Superior temporal gyrus (tissue), 1 donor: ENCODE measurements around the gene CCDC15.
"Not testable (repeated sequence)": the region's sequence is repeated elsewhere in the genome, so short reads cannot be mapped to it uniquely, and the experiment has no call there.

Source experiments
- DNase-seq: peaks from one replicate; pipeline ENCODE4 v3.0.0-alpha.2; 2016; ENCODE audit errors: extremely low spot score

Gene CCDC15

DNA sequence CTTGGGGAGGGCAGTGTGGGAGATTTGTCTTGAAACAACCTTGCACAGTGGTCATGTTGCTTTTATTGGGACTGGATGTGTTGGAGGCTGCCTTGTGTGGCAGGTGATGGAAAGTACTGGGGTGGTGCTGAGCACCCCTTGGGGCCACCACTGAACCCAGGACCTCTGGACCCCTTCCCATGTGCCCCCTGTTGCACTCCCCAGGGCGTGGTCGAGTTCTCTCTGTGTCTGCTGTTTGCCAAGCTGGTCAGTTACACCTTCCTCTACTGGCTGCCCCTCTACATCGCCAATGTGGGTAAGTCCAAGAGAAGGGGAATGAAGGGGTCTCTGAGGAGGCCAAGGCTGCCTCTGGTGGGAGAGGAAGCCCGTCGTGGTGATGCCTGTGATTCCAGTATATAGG is 128.0 kb downstream of the CCDC15 start:
- DNase-seq = no peak

DNA sequence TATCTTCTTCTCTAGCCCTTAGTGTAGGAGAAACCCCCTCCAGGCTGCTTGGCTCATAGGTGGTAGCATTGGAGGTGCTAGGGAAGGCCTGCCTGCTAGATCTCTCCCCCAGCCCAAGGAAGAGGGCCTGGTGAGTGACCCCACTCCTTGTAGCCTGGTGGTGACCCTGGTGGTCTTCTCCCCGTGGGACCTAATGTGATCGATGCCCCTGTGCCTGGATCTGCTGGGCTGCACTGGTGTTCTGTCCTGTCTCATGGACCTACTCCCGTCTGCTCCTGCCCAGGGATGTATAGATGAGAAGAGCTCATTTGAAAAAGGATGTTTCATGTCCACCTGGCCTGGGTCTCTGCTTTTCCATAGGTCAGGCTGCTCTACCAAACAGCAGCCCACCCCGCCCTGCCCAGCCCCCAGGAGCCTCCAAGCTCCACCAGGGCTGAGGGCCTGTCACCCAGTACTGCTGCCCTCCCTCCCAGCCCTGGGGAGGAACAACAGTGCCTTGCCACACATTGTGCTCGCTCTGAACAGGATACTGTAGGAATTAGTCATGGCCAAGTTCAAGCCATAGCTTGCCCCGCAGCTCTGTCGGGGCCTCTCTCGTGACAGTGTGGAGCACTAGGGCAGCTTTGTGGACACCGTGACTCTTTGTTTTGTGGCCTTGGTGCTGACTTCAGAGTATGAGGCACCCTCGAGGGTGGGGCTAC is 128.8 kb downstream of the CCDC15 start:
- DNase-seq = no peak

DNA sequence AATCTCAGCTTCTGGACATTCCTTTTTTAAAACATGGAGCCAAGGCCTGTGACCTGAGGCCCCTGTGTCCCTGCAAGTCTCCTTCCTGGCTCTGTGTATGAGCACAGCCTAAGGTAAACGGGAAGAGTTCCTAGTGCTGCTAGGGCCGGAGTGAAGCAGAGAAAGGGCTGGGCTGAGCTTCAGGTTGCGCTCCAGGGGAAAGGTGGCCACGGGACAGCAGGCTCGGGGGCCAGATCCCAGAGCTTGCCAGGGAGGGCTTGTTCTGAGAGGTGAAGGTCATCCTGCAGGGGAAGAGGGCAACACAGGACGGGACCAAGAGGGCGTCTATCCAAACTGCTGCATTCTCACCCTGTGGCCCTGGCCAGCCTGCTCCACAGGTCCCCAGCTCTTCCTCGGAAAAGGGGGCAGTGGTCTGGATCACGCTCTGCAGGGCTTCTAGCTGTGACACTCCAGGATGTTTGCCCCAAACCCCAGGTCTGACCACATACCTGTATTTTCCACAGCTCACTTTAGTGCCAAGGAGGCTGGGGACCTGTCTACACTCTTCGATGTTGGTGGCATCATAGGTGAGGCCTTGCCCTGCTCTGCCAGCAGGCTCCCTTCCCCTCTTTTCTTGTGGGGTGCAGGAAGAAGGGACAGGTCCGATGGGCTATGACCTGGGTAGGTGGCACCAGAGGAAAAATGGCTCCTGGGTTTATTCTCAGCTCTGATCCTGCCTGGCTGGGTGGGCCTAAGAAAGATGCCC is 129.5 kb downstream of the CCDC15 start:
- no peak for DNase-seq

DNA sequence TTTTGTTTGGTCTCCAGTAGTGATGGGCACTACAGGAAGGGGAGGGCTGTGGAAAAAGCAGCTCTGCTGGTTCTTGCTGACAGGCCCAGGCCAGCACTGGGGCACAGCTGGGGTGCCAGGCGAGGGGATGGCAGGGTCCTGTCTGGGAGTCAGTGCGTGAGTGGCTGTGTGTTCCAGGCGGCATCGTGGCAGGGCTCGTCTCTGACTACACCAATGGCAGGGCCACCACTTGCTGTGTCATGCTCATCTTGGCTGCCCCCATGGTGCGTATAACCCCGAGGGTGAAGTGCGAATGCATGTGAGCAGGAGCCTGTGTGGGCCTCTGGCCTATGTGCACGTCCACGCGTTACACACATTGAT is 130.0 kb downstream of the CCDC15 start:
- no peak for DNase-seq

DNA sequence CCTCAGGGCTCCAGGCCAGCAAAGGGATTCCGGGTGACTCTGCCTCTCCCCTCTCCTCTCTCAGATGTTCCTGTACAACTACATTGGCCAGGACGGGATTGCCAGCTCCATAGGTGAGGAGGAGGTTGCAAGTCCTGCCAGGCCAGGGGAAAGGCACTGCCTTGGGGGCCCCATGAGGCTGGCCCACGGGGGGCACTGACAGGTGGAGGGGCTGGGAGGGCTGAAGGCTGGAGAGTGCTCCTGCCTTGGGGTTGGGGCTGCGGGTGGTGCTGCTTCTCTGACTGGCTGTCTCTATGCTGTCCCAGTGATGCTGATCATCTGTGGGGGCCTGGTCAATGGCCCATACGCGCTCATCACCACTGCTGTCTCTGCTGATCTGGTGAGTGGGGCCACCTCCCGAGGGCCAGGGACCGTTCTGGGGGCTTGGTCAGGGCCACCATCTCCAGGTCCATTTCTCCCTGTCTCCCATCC is 130.8 kb downstream of the CCDC15 start:
- no peak for DNase-seq

DNA sequence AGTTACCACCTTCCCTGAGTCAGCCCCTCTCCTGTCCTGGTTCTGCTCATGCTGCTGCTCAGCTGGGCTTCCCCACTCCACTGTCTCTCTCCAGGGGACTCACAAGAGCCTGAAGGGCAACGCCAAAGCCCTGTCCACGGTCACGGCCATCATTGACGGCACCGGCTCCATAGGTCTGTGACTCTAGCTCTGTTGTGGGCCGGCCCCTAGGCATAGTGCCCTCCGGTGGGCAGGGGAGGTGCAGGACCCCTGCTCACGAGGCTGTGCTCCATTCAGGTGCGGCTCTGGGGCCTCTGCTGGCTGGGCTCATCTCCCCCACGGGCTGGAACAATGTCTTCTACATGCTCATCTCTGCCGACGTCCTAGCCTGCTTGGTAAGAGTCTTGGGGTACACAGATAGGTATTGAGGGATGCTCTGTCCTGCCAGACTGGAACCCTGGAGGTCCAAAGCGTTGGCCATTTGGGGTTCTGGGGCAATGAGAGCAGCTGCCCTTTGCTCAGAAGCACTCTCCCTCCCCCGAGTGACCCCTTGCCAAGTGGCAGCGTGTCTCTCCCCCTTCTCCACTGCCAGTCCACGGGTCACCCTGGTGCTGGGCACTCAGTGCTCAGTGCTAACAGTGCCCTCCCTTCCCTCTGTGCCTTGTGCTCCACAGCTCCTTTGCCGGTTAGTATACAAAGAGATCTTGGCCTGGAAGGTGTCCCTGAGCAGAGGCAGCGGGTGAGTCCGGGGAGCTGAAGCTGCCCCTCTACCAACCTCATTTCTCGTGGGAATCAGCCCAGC is 131.5 kb downstream of the CCDC15 start:
- no peak for DNase-seq

DNA sequence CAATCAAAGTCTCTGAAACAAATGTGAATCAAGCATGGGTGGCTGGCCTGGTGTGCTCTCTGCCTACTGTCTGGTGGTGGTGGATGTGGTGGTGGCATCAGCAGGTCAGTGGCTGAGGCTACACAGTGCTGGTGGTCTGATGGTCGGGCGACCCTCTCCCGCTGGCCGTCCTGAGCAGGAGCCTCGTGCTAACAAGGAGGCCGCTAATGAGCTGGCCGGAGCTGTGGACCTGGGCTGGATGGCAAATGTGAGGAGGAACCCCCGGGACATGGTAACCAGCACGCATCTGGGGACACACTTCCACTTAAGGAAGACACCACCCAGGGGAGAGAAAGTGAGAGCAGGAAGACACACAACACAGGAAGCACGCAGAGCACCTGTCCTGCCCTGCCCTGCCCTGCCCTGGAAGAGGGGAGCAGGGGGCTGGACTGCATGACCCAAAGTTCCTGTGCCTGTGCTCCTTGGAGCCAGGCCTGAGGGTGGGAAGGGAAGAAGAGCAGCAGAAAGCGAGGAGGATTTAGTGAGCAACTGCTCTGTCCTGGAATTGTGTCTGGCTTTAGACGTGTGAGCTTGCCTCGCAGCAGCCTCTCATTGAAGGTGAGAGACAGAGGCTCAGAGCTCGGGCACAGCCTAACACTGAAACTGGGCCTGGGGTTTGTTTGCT is 132.8 kb downstream of the CCDC15 start:
- no peak for DNase-seq

DNA sequence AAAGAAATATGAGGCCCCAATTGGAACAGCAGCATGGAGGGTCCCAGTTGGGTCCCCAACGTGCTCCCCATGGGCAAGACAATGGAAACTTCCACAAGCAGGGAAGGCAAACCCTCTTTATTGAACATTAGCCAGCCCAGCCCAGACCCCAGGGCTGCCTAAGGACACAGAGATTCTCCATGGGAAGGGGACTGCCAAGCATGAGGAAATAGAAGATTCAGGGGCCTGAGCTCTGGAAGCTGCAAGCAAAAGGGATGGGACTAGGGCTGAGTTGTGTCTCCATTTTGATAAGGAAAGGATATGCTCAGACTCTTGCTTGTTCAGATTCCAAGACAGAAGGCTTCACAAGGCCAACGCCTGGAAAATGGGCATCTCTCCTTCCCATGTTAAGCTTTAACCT is 134.1 kb downstream of the CCDC15 start:
- DNase-seq = no peak

DNA sequence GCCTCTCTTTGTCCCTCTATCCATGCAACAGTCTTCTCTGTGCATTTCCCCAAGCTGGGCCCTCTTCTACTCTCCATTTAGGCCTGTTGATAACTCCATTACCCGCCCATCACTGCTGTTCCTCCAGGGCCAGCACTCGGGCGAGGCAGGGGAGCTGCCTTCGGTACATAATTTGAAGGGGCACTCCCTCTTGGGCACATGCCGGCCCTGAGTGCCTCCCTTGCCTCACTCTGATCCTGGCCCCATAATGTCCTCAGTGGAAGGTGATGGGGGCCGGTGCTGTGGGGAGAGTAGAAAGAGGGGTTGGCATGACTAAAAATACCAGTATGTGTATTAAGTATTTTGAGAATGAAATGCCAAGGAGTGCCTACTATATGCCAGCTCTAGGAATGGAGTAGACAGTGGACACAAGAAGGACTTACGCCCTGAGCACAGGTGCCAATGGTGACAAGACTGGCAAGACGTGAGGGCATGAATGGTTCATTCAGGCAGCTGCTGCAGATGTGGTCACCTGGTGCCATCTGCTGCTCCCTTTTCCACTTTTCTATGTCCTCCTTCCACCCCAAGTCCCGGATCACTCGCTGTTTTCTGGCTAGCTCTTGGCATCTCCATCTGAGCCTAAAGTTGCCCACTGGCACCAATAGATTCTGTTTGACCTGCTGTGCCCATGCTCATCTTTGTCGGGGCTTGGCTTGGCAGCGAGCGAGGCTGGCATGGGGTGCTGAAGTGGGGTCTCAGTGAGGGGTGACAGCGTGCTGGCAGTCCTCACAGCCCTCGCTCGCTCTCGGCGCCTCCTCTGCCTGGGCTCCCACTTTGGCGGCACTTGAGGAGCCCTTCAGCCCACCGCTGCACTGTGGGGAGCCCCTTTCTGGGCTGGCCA is 134.8 kb downstream of the CCDC15 start:
- no peak for DNase-seq

DNA sequence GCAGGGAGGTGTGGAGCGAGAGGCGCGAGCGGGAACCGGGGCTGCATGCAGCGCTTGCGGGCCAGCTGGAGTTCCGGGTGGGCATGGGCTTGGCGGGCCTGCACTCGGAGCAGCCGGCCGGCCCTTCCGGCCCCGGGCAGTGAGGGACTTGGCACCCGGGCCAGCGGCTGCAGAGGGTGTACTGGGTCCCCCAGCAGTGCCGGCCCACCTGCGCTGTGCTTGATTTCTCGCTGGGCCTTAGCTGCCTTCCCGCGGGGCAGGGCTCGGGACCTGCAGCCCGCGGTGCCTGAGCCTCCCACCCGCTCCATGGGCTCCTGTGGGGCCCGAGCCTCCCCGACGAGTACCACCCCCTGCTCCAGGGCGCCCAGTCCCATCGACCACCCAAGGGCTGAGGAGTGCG is 135.5 kb downstream of the CCDC15 start:
- DNase-seq = not testable (repeated sequence)

DNA sequence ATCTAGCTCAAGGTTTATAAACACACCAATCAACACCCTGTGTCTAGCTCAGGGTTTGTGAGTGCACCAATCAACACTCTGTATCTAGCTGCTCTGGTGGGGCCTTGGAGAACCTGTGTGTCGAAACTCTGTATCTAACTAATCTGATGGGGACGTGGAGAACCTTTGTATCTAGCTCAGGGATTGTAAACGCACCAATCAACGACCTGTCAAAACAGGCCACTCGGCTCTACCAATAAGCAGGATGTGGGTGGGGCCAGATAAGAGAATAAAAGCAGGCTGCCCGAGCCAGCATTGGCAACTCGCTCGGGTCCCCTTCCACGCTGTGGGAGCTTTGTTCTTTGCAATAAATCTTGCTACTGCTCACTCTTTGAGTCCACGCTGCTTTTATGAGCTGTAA is 136.1 kb downstream of the CCDC15 start:
- DNase-seq = not testable (repeated sequence)

DNA sequence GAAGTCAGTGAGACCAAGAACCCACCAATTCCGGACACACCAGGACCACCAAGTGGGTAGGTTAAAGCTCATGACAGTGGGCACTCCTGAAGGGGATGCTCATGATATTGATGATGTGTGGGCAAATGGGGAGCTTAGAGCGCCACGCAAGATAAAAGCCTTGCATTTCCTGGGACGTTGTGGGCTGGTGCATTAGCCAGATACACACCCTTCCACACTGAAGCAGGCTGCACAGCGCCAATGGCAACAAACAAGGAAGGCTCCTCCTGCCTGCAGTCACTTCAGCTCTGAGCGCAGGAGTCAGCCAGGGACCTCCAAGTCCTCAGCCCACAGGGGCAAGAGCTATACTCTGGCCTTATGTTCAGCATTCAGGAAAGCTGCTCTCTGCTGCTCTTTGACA is 136.8 kb downstream of the CCDC15 start:
- no peak for DNase-seq
